Smooth muscle cell (in vitro differentiated cells): ENCODE results near the gene CFAP299. TPM values are rescaled to one million over a fixed set of nuclear protein-coding genes. Genes with fewer than 3 reads are reported as not detected.

Experiments used
- DNase-seq: peaks from one replicate; lab custom pipeline; 2025; ENCODE audit not compliant: unreplicated experiment; lab: John Stamatoyannopoulos, UW
- H2AFZ ChIP-seq: fragments of 200-600 bp; sonication (generic); 2 replicates; pipeline ENCODE4 v1.6.0; 2016; ENCODE audit warnings: antibody characterized with exemption, low read depth, mild to moderate bottlenecking
- H3F3A ChIP-seq: fragments of 200-600 bp; sonication (generic); 2 replicates; pipeline ENCODE4 v1.6.0; 2017; ENCODE audit warnings: antibody characterized with exemption, low read depth
- H3K27ac ChIP-seq: fragments of 200-600 bp; sonication (generic); 2 replicates; pipeline ENCODE4 v1.5.1; 2016; ENCODE audit warnings: low read depth, mild to moderate bottlenecking
- H3K27me3 ChIP-seq: fragments of 200-600 bp; sonication (generic); 2 replicates; pipeline ENCODE4 v1.6.1; 2016; ENCODE audit warnings: low read depth, mild to moderate bottlenecking
- H3K36me3 ChIP-seq: fragments of 200-600 bp; sonication (generic); 2 replicates; pipeline ENCODE4 v1.5.1; 2016; ENCODE audit warnings: low read depth
- H3K4me1 ChIP-seq: fragments of 200-600 bp; sonication (generic); 2 replicates; pipeline ENCODE4 v1.5.1; 2016; ENCODE audit warnings: low read depth
- H3K4me2 ChIP-seq: fragments of 200-600 bp; sonication (generic); 2 replicates; pipeline ENCODE4 v1.6.0; 2016; ENCODE audit warnings: mild to moderate bottlenecking
- H3K4me3 ChIP-seq: fragments of 200-600 bp; sonication (generic); 2 replicates; pipeline ENCODE4 v1.5.1; 2016; ENCODE audit warnings: mild to moderate bottlenecking
- H3K79me2 ChIP-seq: fragments of 200-600 bp; sonication (generic); 2 replicates; pipeline ENCODE4 v1.6.0; 2016; ENCODE audit warnings: low read depth, mild to moderate bottlenecking
- H3K9ac ChIP-seq: fragments of 200-600 bp; sonication (generic); 2 replicates; pipeline ENCODE4 v1.6.0; 2016; ENCODE audit warnings: low read depth
- H3K9me3 ChIP-seq: fragments of 200-600 bp; sonication (generic); replicated peaks from 2 replicates; pipeline ENCODE4 v1.5.1; 2016; ENCODE audit warnings: low read depth
- H4K20me1 ChIP-seq: fragments of 200-600 bp; sonication (generic); 2 replicates; pipeline ENCODE4 v1.6.0; 2016; ENCODE audit warnings: low read depth
- WGBS: methylation state at CpG from one replicate; pipeline ENCODE4 v1.1.7; 2016; ENCODE audit warnings: low lambda C conversion rate; 5-methylcytosine and 5-hydroxymethylcytosine counted together
- polyA plus RNA-seq: library from polyadenylated mRNA; unstranded; fragments of >200 nt; fragmentation: Nextera tagmentation; extraction: Ambion mirVana; gene quantifications from 2 replicates; pipeline ENCODE4 v1.2.1, GENCODE V29; 2016
- total RNA-seq: library from RNA; depleted of rRNA; stranded (reverse); fragments of >200 nt; gene quantifications from 2 replicates; pipeline ENCODE4 v1.2.3, GENCODE V29; 2014
- TF ChIP-seq, protein P1 (sequence below): fragments of 200-600 bp; sonication (generic); IDR thresholded peaks from 2 replicates; pipeline ENCODE4 v1.5.1; 2017; ENCODE audit warnings: borderline replicate concordance, mild to moderate bottlenecking, antibody characterized with exemption; ENCODE audit not compliant: insufficient read depth, poor library complexity, severe bottlenecking

Gene CFAP299
- total and polyA plus RNA-seq, 2 experiments from 2014 or later = not detected

DNA sequence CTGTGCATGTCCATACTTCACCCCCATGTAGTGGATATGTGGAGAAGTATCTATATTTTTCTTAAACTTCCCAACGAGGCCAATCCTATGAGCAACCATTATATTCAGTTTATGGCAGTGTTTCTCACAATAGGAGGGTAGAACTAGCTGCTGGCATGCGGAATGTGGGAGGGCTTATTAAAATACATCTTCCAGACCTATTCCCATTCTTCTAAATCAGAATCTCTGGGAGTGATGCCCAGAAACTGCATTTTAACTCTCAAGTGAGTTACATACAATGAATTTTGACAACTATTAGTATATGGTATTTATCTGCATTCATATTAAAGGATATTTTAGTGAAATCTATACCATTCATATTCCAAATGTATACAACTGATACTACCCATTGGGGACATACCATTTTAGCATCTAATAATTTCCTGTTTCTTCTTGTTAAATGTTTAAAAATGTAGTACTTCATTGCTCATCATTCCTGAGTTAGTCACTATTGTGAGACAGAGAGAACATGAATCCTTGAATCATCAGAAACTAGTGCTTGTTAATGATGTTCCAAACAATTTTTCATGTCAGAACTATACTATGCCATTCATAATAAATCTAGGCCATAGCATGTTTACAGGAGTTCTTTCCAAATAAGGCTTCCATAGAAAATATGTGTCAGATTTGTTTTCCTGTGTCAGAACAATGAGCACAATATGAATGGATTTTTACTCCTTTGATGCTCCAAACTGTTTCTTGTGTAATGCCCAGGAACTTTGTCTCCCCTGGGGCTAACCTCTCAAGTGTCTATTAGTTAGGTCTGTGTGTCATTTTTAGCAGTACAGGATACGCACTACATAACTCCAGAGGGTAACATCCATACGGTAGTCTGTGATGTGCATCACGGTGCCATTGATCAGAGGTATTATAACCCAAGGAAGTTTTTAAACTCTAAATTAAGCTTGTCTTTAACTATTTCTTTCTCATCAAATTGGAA is 496.1 kb downstream of the CFAP299 start:
- TF ChIP-seq, protein P1, sequence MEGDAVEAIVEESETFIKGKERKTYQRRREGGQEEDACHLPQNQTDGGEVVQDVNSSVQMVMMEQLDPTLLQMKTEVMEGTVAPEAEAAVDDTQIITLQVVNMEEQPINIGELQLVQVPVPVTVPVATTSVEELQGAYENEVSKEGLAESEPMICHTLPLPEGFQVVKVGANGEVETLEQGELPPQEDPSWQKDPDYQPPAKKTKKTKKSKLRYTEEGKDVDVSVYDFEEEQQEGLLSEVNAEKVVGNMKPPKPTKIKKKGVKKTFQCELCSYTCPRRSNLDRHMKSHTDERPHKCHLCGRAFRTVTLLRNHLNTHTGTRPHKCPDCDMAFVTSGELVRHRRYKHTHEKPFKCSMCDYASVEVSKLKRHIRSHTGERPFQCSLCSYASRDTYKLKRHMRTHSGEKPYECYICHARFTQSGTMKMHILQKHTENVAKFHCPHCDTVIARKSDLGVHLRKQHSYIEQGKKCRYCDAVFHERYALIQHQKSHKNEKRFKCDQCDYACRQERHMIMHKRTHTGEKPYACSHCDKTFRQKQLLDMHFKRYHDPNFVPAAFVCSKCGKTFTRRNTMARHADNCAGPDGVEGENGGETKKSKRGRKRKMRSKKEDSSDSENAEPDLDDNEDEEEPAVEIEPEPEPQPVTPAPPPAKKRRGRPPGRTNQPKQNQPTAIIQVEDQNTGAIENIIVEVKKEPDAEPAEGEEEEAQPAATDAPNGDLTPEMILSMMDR = no peak
- Histone ChIP-seq H3K27me3 (no peaks in the 10 kb centered on the region), H3K4me1 (no peaks in the 10 kb centered on the region), H3F3A (no peaks in the 10 kb centered on the region), H3K9me3 (no peaks in the 10 kb centered on the region), H3K4me3 (no peak overlapping the region), H3K79me2 (no peaks in the 10 kb centered on the region), H2AFZ (no peak overlapping the region), H3K36me3 (no peaks in the 10 kb centered on the region), H3K9ac (no peak overlapping the region), H4K20me1 (no peaks in the 10 kb centered on the region), H3K4me2 (no peak overlapping the region), H3K27ac (no peak overlapping the region)
- WGBS = 82% methylated on average over 5 of the region's 5 CpGs
- DNase-seq = no peak

DNA sequence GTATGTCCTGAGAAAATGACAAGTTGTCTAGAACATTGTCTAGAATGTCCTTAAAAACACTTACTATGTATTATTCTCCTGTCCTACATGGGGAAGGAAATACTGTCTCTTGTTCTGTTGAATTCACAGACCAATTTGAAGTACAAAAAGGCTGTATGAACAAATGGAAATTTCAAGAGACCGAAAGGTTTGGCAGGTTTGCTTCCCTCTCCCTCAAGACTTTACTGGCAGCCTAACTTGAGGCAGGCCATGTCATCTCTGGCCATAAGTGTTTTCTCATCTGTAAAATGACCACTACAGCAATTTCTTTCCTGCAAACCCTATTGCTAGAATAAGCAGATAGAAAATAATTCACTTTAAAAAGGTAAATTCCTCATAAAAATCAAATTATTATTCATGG is 503.8 kb downstream of the CFAP299 start:
- Histone ChIP-seq H3F3A (no peaks in the 10 kb centered on the region), H2AFZ (no peak overlapping the region), H3K4me2 (no peak overlapping the region), H3K36me3 (no peaks in the 10 kb centered on the region), H4K20me1 (no peaks in the 10 kb centered on the region), H3K4me3 (no peak overlapping the region), H3K9me3 (no peaks in the 10 kb centered on the region), H3K79me2 (no peaks in the 10 kb centered on the region), H3K27ac (no peak overlapping the region), H3K27me3 (no peaks in the 10 kb centered on the region), H3K4me1 (peaks cover 7% of the 10 kb centered on the region), H3K9ac (no peak overlapping the region)
- WGBS = 96% methylated on average over 1 of the region's 1 CpG
- no peak for DNase-seq
- TF ChIP-seq, protein P1 = no peak

DNA sequence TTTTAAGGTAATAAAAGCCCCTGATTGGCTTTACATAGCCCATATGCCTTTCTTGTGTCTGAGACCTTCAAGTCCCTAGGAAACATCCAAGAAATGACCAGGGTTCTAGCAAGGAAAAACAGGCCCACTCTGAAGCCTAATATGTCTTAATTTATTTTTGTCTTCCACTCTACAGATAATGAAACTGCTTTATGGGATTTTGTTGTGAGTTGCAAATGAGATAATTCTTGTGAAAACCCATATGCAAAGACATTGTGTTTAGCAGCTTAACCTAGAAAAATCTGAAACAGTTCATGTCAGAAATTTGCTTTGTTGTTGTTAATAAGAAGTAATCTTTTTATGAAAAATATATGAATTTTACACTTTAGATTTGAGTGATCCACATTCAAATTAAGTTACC is 504.3 kb downstream of the CFAP299 start:
- Histone ChIP-seq H3K9me3 (no peaks in the 10 kb centered on the region), H3K4me1 (peaks cover 7% of the 10 kb centered on the region), H3F3A (no peaks in the 10 kb centered on the region), H3K79me2 (no peaks in the 10 kb centered on the region), H4K20me1 (no peaks in the 10 kb centered on the region), H3K4me3 (no peak overlapping the region), H2AFZ (no peak overlapping the region), H3K9ac (no peak overlapping the region), H3K4me2 (no peak overlapping the region), H3K27me3 (no peaks in the 10 kb centered on the region), H3K27ac (no peak overlapping the region), H3K36me3 (no peaks in the 10 kb centered on the region)
- TF ChIP-seq, protein P1 = no peak
- DNase-seq = no peak
